GM23248 (cell line): Measurements from ENCODE around the gene COPA. TPM values are rescaled to one million over a fixed set of nuclear protein-coding genes. Genes with fewer than 3 reads are reported as not detected.

Source experiments
- DNase-seq: peaks from one replicate; pipeline ENCODE4 v3.0.0-alpha.2; 2015
- H2AFZ ChIP-seq: fragments of 200-600 bp; sonication (generic); 2 replicates; pipeline ENCODE4 v1.6.1; 2016; ENCODE audit warnings: antibody characterized with exemption
- H3F3A ChIP-seq: fragments of 200-600 bp; sonication (generic); 2 replicates; pipeline ENCODE4 v1.6.1; 2016; ENCODE audit warnings: mild to moderate bottlenecking, antibody characterized with exemption, mixed run types; ENCODE audit not compliant: insufficient read depth
- H3K27ac ChIP-seq: fragments of 200-600 bp; sonication (generic); 2 replicates; pipeline ENCODE4 v1.5.1; 2016; ENCODE audit warnings: mild to moderate bottlenecking
- H3K27me3 ChIP-seq: fragments of 200-600 bp; sonication (generic); replicated peaks from 2 replicates; pipeline ENCODE4 v1.6.1; 2016; ENCODE audit warnings: mild to moderate bottlenecking; ENCODE audit not compliant: insufficient read depth
- H3K36me3 ChIP-seq: fragments of 200-600 bp; sonication (generic); 2 replicates; pipeline ENCODE4 v1.6.1; 2016; ENCODE audit warnings: low read depth, mild to moderate bottlenecking
- H3K4me1 ChIP-seq: fragments of 200-600 bp; sonication (generic); 2 replicates; pipeline ENCODE4 v1.6.1; 2016; ENCODE audit warnings: mild to moderate bottlenecking; ENCODE audit not compliant: insufficient read depth
- H3K4me2 ChIP-seq: fragments of 200-600 bp; sonication (generic); one replicate; pipeline ENCODE4 v1.6.1; 2016; ENCODE audit warnings: mild to moderate bottlenecking; ENCODE audit not compliant: unreplicated experiment
- H3K4me3 ChIP-seq: fragments of 200-600 bp; sonication (generic); 2 replicates; pipeline ENCODE4 v1.5.1; 2016; ENCODE audit warnings: mild to moderate bottlenecking
- H3K79me2 ChIP-seq: fragments of 200-600 bp; sonication (generic); 2 replicates; pipeline ENCODE4 v1.6.1; 2016; ENCODE audit warnings: mild to moderate bottlenecking; ENCODE audit not compliant: insufficient read depth
- H3K9ac ChIP-seq: fragments of 200-600 bp; sonication (generic); 2 replicates; pipeline ENCODE4 v1.6.1; 2016; ENCODE audit warnings: mild to moderate bottlenecking
- H3K9me2 ChIP-seq: fragments of 200-600 bp; sonication (generic); 2 replicates; pipeline ENCODE4 v1.6.1; 2016; ENCODE audit warnings: mixed run types, mild to moderate bottlenecking, moderate library complexity; ENCODE audit not compliant: insufficient read depth
- H3K9me3 ChIP-seq: fragments of 200-600 bp; sonication (generic); one replicate; pipeline ENCODE4 v1.6.1; 2017; ENCODE audit warnings: low read depth
- H4K20me1 ChIP-seq: fragments of 200-600 bp; sonication (generic); 2 replicates; pipeline ENCODE4 v1.6.0; 2016; ENCODE audit not compliant: insufficient read depth
- EZH2 ChIP-seq: fragments of 200-600 bp; sonication (generic); IDR thresholded peaks from 2 replicates; pipeline ENCODE4 v1.6.1; 2018; ENCODE audit warnings: antibody characterized with exemption, mild to moderate bottlenecking; ENCODE audit not compliant: insufficient read depth, poor library complexity, severe bottlenecking
- EZH2phosphoT487 ChIP-seq: fragments of 200-600 bp; sonication (generic); IDR thresholded peaks from 2 replicates; pipeline ENCODE4 v1.6.1; 2018; ENCODE audit warnings: antibody characterized with exemption, moderate library complexity, mild to moderate bottlenecking, low read depth; ENCODE audit not compliant: insufficient read depth
- WGBS, 2 experiments: methylation state at CpG; one replicate each; pipeline ENCODE4 v1.1.6; 2015 to 2017; ENCODE audit warnings: low lambda C conversion rate in 2 of 2, low coverage in 1 of 2; ENCODE audit errors: missing lambda C conversion rate in 2 of 2; 5-methylcytosine and 5-hydroxymethylcytosine counted together
- in situ Hi-C: fragments of 300-500 bp; cut with MboI; formaldehyde crosslinking; loops from 2 replicates; pipeline ENCODE4 v1.15.0; 2020
- polyA plus RNA-seq: library from polyadenylated mRNA; unstranded; fragments of >200 nt; fragmentation: Nextera tagmentation; extraction: Ambion mirVana; gene quantifications from 2 replicates; pipeline ENCODE4 v1.2.1, GENCODE V29; 2016
- total RNA-seq: library from RNA; depleted of rRNA; stranded (reverse); fragments of >200 nt; shearing (Covaris generic); gene quantifications from 2 replicates; pipeline ENCODE4 v1.2.3, GENCODE V29; 2014

Gene COPA
- total and polyA plus RNA-seq, 2 experiments from 2014 or later: 194 to 212 TPM

GRCh38 chr1:160367934-160368923 is 25.2 kb upstream of the COPA start:
- Histone ChIP-seq H2AFZ (no peak overlapping the region), H3F3A (peaks cover 4% of the 10 kb centered on the region; the same call in 1 of the 2 replicates), H3K9ac (no peak overlapping the region), H3K36me3 (no peaks in the 10 kb centered on the region), H3K4me1 (no peaks in the 10 kb centered on the region), H3K79me2 (no peaks in the 10 kb centered on the region), H3K4me3 (no peak overlapping the region), H3K27me3 (no peaks in the 10 kb centered on the region), H3K9me3 (no peaks in the 10 kb centered on the region), H3K27ac (no peak overlapping the region), H3K9me2 (no peaks in the 10 kb centered on the region), H4K20me1 (no peaks in the 10 kb centered on the region), H3K4me2 (no peak overlapping the region)
- in situ Hi-C loops: no loop called here
- WGBS, 2 experiments: 89 to 91% methylated on average over 4 of the region's 4 CpGs
- no peak for TF ChIP-seq EZH2
- TF ChIP-seq EZH2phosphoT487: no peak
- no peak for DNase-seq

- H3K79me2 ChIP-seq: no peaks in the 10 kb centered on the region
- H3K4me1 ChIP-seq: no peaks in the 10 kb centered on the region
- no peaks in the 10 kb centered on the region for H3K36me3 ChIP-seq
- no peak overlapping the region for H2AFZ ChIP-seq
- H3K4me3 ChIP-seq: no peak overlapping the region
- no peaks in the 10 kb centered on the region for H3K9me2 ChIP-seq
- no peaks in the 10 kb centered on the region for H3K27me3 ChIP-seq
- no peak for TF ChIP-seq EZH2phosphoT487
- TF ChIP-seq EZH2: no peak
- peaks cover 4% of the 10 kb centered on the region; the same call in 1 of the 2 replicates for H3F3A ChIP-seq
- 5 to 30% methylated on average over 3 to 4 of the region's 4 CpGs for WGBS, 2 experiments
- in situ Hi-C loops: no loop called here
- no peak overlapping the region for H3K9ac ChIP-seq
- DNase-seq: no peak
- H3K4me2 ChIP-seq: no peak overlapping the region
- no peak overlapping the region for H3K27ac ChIP-seq
- no peaks in the 10 kb centered on the region for H4K20me1 ChIP-seq
- no peaks in the 10 kb centered on the region for H3K9me3 ChIP-seq
Measured at GRCh38 chr1:160367516-160367900, 24.5 kb upstream of the COPA start.

DNA sequence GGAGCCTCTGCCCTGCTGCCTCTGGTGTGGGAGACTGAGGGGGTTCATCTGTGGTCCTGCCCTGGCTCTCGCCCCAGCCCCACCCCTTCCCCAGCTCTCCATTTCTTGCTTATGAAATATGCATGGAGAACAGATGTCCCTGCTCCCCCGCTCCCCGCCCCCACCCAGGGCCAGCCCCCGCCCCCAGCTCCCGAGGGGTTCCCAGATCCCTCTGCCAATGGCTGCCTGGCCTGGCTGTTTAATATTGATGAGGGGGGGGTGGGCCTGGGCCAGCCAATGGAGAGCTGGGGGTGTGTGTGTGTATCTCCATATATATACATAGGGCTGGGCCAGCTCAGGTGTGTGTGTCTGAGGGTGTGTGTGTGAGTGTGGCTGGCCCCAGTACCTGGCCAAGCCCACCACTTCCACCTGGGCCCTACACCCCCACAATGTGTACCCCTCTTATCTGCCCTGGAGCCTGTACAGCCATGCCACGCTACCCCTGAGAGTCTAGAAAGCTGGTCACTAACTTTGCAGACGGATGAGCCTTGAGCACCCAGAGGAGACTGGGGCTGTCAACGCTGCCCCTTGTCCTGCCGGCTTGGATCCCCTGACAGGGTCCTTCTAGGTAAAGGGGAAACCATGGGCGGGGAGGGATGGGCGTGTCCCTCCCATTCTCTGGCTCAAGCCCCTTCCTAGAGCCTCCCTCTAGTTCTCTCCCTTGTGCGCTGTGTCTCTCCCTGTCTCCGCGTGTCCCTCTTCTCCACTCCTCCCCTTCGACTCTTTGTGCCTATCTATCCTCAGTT is 23.9 kb upstream of the COPA start, which contains the start of gene NHLH1:
Gene NHLH1, plus strand, starts transcription at position 341 of the 785 bp plus-strand sequence. CDS start 3,661 bp downstream, outside the sequence.
- Histone ChIP-seq H3K27me3 (no peaks in the 10 kb centered on the region), H2AFZ (no peak within 1 kb of the TSS), H3K79me2 (no peaks in the 10 kb centered on the region), H3K4me2 (no peak within 1 kb of the TSS), H3K9me2 (no peaks in the 10 kb centered on the region), H3K4me1 (no peaks in the 10 kb centered on the region), H3F3A (peaks cover 4% of the 10 kb centered on the region; the same call in 1 of the 2 replicates), H3K9ac (no peak within 1 kb of the TSS), H3K36me3 (no peaks in the 10 kb centered on the region), H3K9me3 (no peaks in the 10 kb centered on the region), H3K4me3 (no peak within 1 kb of the TSS), H4K20me1 (no peaks in the 10 kb centered on the region), H3K27ac (no peak within 1 kb of the TSS)
- TF ChIP-seq EZH2 (no peak), EZH2phosphoT487 (no peak)
- DNase-seq: no peak
- in situ Hi-C loops: no loop called here
- 38 to 54% methylated on average over 10 to 15 of the region's 15 CpGs for WGBS, 2 experiments

GRCh38 chr1:160365325-160365724 is 22.3 kb upstream of the COPA start:
- Histone ChIP-seq H3K79me2 (no peaks in the 10 kb centered on the region), H2AFZ (no peak overlapping the region), H3F3A (peaks cover 4% of the 10 kb centered on the region; the same call in 1 of the 2 replicates), H3K36me3 (no peaks in the 10 kb centered on the region), H3K9me2 (no peaks in the 10 kb centered on the region), H4K20me1 (no peaks in the 10 kb centered on the region), H3K9me3 (no peaks in the 10 kb centered on the region), H3K4me2 (no peak overlapping the region), H3K27ac (no peak overlapping the region), H3K27me3 (no peaks in the 10 kb centered on the region), H3K4me1 (no peaks in the 10 kb centered on the region), H3K4me3 (no peak overlapping the region), H3K9ac (no peak overlapping the region)
- 86 to 100% methylated on average over 1 of the region's 1 CpG for WGBS, 2 experiments
- TF ChIP-seq EZH2 (no peak), EZH2phosphoT487 (no peak)
- no peak for DNase-seq
- in situ Hi-C loops: no loop called here
